HepG2 (cell line): ENCODE results near the gene NR3C2. TPM values are rescaled to one million over a fixed set of nuclear protein-coding genes. Genes with fewer than 3 reads are reported as not detected.

Experiments used
- ATAC-seq: fragments of 200-7000 bp; cut with Tn5 transposase; 3 replicates; pipeline ENCODE4 v1.9.1; 2020; ENCODE audit warnings: mild to moderate bottlenecking, moderate library complexity
- BruUV-seq: library from RNA; stranded (reverse); fragments of 400-500 nt; replicated peaks from 2 replicates; lab custom pipeline; 2021; lab: Mats Ljungman, UMichigan
- CTCF ChIA-PET: fragments of 300-600 bp; formaldehyde crosslinking; extraction: SDS; loops from one replicate; lab custom pipeline; 2021; ENCODE audit warnings: low total read pairs, inconsistent platforms, low intra/inter-chr PET ratio; lab: Yijun Ruan, JAX
- POLR2A ChIA-PET: fragments of 350-600 bp; sonication (Branson Sonifier 250); formaldehyde crosslinking; loops from one replicate; lab custom pipeline; 2020; ENCODE audit warnings: antibody characterized with exemption, inconsistent platforms; lab: Yijun Ruan, JAX
- DNase-seq: peaks from one replicate; pipeline ENCODE4 v3.0.0-alpha.2; 2015; ENCODE audit warnings: low spot score
- FAIRE-seq: peaks from 3 replicates; lab custom pipeline; 2011; peaks lifted over from hg19 to GRCh38; lab: Jason Lieb, UNC
- H2AFZ ChIP-seq: one replicate; pipeline ENCODE4 v1.6.1; 2011; ENCODE audit warnings: low read length, inconsistent platforms
- H3K27ac ChIP-seq: fragments of 300-600 bp; 3 replicates; pipeline ENCODE4 v1.8.0; 2011; ENCODE audit warnings: mixed run types, mild to moderate bottlenecking, mixed read lengths, low read length, inconsistent platforms; ENCODE audit not compliant: insufficient read depth; ENCODE audit errors: extremely low read length
- H3K27me3 ChIP-seq, 2 experiments: fragments of 200-600 bp in 1 of 2; 2 replicates in 1 of 2; 3 replicates in 1 of 2; pipeline versions ENCODE4 v1.6.0 to v1.8.0; 2011; ENCODE audit warnings: low read length in 2 of 2, mild to moderate bottlenecking in 2 of 2, moderate library complexity in 2 of 2, inconsistent platforms in 1 of 2; ENCODE audit not compliant: insufficient read depth in 2 of 2, control insufficient read depth in 1 of 2
- H3K36me3 ChIP-seq, 2 experiments: fragments of 200-600 bp in 1 of 2; replicated peaks in 1 of 2; 2 replicates in 1 of 2; 3 replicates in 1 of 2; pipeline versions ENCODE4 v1.5.1 to v1.8.0; 2011; ENCODE audit warnings: low read length in 2 of 2, inconsistent platforms in 1 of 2; ENCODE audit not compliant: insufficient read depth in 2 of 2, control insufficient read depth in 1 of 2
- H3K4me1 ChIP-seq: 2 replicates; pipeline ENCODE4 v1.5.1; 2012; ENCODE audit warnings: low read length, inconsistent platforms; ENCODE audit not compliant: insufficient read depth
- H3K4me2 ChIP-seq: 2 replicates; pipeline ENCODE4 v1.6.0; 2011; ENCODE audit warnings: low read depth, low read length, inconsistent platforms
- H3K4me3 ChIP-seq, 3 experiments: fragments of 200-600 bp in 1 of 3; sonication (generic), shearing (Covaris generic) in 1 of 3; replicated peaks in 1 of 3; 2 replicates each; pipeline ENCODE4 v1.5.1; 2011 to 2016; ENCODE audit warnings: low read length in 3 of 3, inconsistent platforms in 2 of 3, low read depth in 2 of 3, mild to moderate bottlenecking in 2 of 3, control low read depth in 1 of 3, mixed read lengths in 1 of 3; ENCODE audit not compliant: insufficient read depth in 1 of 3
- H3K79me2 ChIP-seq: one replicate; pipeline ENCODE4 v1.6.1; 2011; ENCODE audit warnings: low read length, inconsistent platforms; ENCODE audit not compliant: insufficient read depth
- H3K9ac ChIP-seq: 2 replicates; pipeline ENCODE4 v1.6.0; 2011; ENCODE audit warnings: mild to moderate bottlenecking, low read depth, low read length, inconsistent platforms; ENCODE audit not compliant: insufficient read depth
- H3K9me3 ChIP-seq: 2 replicates; pipeline ENCODE4 v1.5.1; 2012; ENCODE audit warnings: mild to moderate bottlenecking, low read length
- H4K20me1 ChIP-seq: 2 replicates; pipeline ENCODE4 v1.6.0; 2011; ENCODE audit warnings: inconsistent platforms, mild to moderate bottlenecking, low read length, moderate library complexity; ENCODE audit not compliant: insufficient read depth
- ATAD3A ChIP-seq: sonication (generic); formaldehyde crosslinking; IDR thresholded peaks from 2 replicates; pipeline ENCODE4 v1.4.0; 2020; ENCODE audit warnings: missing genetic modification reagents
- KDM5A ChIP-seq: fragments of 200-600 bp; sonication (generic); IDR thresholded peaks from 2 replicates; pipeline ENCODE4 v1.7.0; 2018; ENCODE audit warnings: antibody characterized with exemption, mild to moderate bottlenecking, low read length, borderline replicate concordance
- MAZ ChIP-seq, 2 experiments: sonication (generic) in 1 of 2; formaldehyde crosslinking in 1 of 2; IDR thresholded peaks; 2 replicates each; pipeline versions ENCODE4 v1.5.0 to v1.6.1; 2012 to 2020; ENCODE audit warnings: low read depth in 2 of 2, mild to moderate bottlenecking in 2 of 2, borderline replicate concordance in 1 of 2, improper control_type of control experiment in 1 of 2, low read length in 1 of 2, missing genetic modification reagents in 1 of 2, moderate library complexity in 1 of 2
- NFYC ChIP-seq: IDR thresholded peaks from 2 replicates; pipeline ENCODE4 v1.6.1; 2016; ENCODE audit warnings: missing genetic modification reagents, missing compliant biosample characterization
- PHF8 ChIP-seq: sonication (generic); formaldehyde crosslinking; IDR thresholded peaks from 2 replicates; pipeline ENCODE4 v1.5.0; 2020; ENCODE audit warnings: missing genetic modification reagents
- SNAI1 ChIP-seq: sonication (generic); formaldehyde crosslinking; IDR thresholded peaks from 2 replicates; pipeline ENCODE4 v1.5.0; 2020; ENCODE audit warnings: mild to moderate bottlenecking, missing genetic modification reagents, borderline replicate concordance
- TBP ChIP-seq: sonication (generic); formaldehyde crosslinking; IDR thresholded peaks from 2 replicates; pipeline ENCODE4 v1.5.0; 2020; ENCODE audit warnings: missing genetic modification reagents
- TGIF2 ChIP-seq: IDR thresholded peaks from 2 replicates; pipeline ENCODE4 v1.6.1; 2016; ENCODE audit warnings: control low read depth, missing compliant biosample characterization
- TOPORS ChIP-seq: sonication (generic); formaldehyde crosslinking; IDR thresholded peaks from 2 replicates; pipeline ENCODE4 v1.8.0; 2023; ENCODE audit warnings: mild to moderate bottlenecking, missing genetic modification reagents
- ZNF234 ChIP-seq: sonication (generic); formaldehyde crosslinking; conservative IDR thresholded peaks from 2 replicates; pipeline ENCODE4 v1.5.1; 2020; ENCODE audit warnings: mild to moderate bottlenecking, missing genetic modification reagents
- ZNF567 ChIP-seq: sonication (generic); formaldehyde crosslinking; IDR thresholded peaks from 2 replicates; pipeline ENCODE4 v1.8.1; 2023; ENCODE audit warnings: mild to moderate bottlenecking, missing genetic modification reagents, borderline replicate concordance
- ZNF670 ChIP-seq: sonication (generic); formaldehyde crosslinking; IDR thresholded peaks from 2 replicates; pipeline ENCODE4 v1.8.0; 2022; ENCODE audit warnings: mild to moderate bottlenecking, missing genetic modification reagents, borderline replicate concordance
- whole genome bisulfite sequencing: methylation state at CpG from one replicate; pipeline ENCODE4 v1.1.6; 2017; ENCODE audit warnings: low lambda C conversion rate; 5-methylcytosine and 5-hydroxymethylcytosine counted together
- in situ Hi-C: cut with HindIII; loops from 2 replicates; pipeline ENCODE4 v1.10.0; 2017; ENCODE audit warnings: low pct_unique_long_range_greater_than_20kb; ENCODE audit not compliant: extremely low pct_ligation_motif_present
- intact Hi-C: fragments of 100-400 bp; cut with micrococcal nuclease; formaldehyde crosslinking; loops from one replicate; pipeline ENCODE4 v1.10.0; 2022; ENCODE audit not compliant: unreplicated experiment
- polyA plus RNA-seq, 8 experiments: library from polyadenylated mRNA; depleted of rRNA in 3 of 8; stranded (reverse) in 7 of 8; unstranded in 1 of 8; fragments of >200 nt; fragmentation: Illumina TruSeq in 4 of 8; extraction: Trizol in 4 of 8; gene quantifications; 2 replicates each; pipeline versions ENCODE4 v1.2.1 to v1.2.3, GENCODE V29; 2011 to 2016; ENCODE audit warnings: low read depth in 4 of 8, missing spikeins in 1 of 8, mixed read lengths in 1 of 8; ENCODE audit not compliant: insufficient read depth in 1 of 8
- total RNA-seq, 5 experiments: library from RNA; depleted of rRNA; stranded (reverse); fragments of >200 nt; fragmentation: Illumina TruSeq; extraction: Trizol; gene quantifications; 2 replicates each; pipeline ENCODE4 v1.2.3, GENCODE V29; 2016; ENCODE audit warnings: low read depth in 1 of 5
- TF ChIP-seq, protein P1 (sequence below), 2 experiments: IDR thresholded peaks; 2 replicates each; pipeline ENCODE4 v1.6.1; 2011 to 2012; ENCODE audit warnings: low read length in 2 of 2, borderline replicate concordance in 1 of 2, low read depth in 1 of 2, mild to moderate bottlenecking in 1 of 2, moderate library complexity in 1 of 2
- TF ChIP-seq, protein P2 (sequence below): sonication (generic); formaldehyde crosslinking; IDR thresholded peaks from 2 replicates; pipeline ENCODE4 v1.8.0; 2022; ENCODE audit warnings: mild to moderate bottlenecking, missing genetic modification reagents; ENCODE audit not compliant: insufficient replicate concordance

NR3C2 gene
- total and polyA plus RNA-seq, 2 of the 13 experiments (the other 11 are each of a cell fraction or from before 2014, with no cell fraction given), result 0.26 to 0.46 TPM

DNA sequence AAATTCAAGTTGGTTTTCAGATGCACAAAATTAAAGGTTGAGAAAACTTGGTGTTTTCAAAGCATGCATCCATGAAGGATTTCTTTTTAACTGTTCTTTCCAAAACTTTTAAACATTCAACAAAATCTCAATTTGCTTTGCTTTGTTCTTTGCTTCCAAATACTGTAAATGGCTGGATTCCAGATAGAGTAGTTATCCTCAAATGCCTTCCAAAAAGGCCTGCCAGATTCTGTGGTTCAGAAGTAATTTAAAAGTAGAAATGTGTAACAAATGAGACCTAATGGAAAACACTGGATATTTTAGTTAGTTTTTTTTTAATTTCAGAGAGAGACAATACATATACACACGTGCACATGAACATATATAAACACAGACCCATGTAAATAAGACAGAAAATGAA, 97.3 kb downstream of the NR3C2 start:
- Histone ChIP-seq H3K9me3 (no peaks in the 10 kb centered on the region), H3K4me3 (no peak overlapping the region), H3K27ac (no peak overlapping the region), H2AFZ (no peak overlapping the region), H3K36me3 (no peaks in the 10 kb centered on the region), H3K79me2 (no peaks in the 10 kb centered on the region), H3K9ac (no peak overlapping the region), H3K4me1 (no peaks in the 10 kb centered on the region), H3K4me2 (no peak overlapping the region), H3K27me3 (no peaks in the 10 kb centered on the region; a peak in 1 of 5 replicates), H4K20me1 (no peaks in the 10 kb centered on the region)
- BruUV-seq, result no TSS peak
- TF ChIP-seq ZNF234 (CRISPR knock-in tag), result no peak
- TF ChIP-seq TOPORS (CRISPR knock-in tag), result no peak
- no peak for TF ChIP-seq ATAD3A (CRISPR knock-in tag)
- no peak for TF ChIP-seq TGIF2
- no peak for TF ChIP-seq NFYC (CRISPR knock-in tag)
- no peak for TF ChIP-seq KDM5A
- TF ChIP-seq MAZ (IDR thresholded peaks at IDR 0.05; ENCODE audit: borderline replicate concordance, low read depth, low read length), result no peak
- TF ChIP-seq MAZ (CRISPR knock-in tag; IDR thresholded peaks at IDR 0.05; ENCODE audit: low read depth), result no peak
- no peak for DNase-seq
- FAIRE-seq, result no peak
- intact Hi-C loops (no loop called here), in situ Hi-C loops (no loop called here)
- ChIA-PET CTCF (no interaction called here), POLR2A (no interaction called here)
- 0% methylated on average over 1 of the region's 1 CpG for WGBS
- no peak for ATAC-seq

DNA sequence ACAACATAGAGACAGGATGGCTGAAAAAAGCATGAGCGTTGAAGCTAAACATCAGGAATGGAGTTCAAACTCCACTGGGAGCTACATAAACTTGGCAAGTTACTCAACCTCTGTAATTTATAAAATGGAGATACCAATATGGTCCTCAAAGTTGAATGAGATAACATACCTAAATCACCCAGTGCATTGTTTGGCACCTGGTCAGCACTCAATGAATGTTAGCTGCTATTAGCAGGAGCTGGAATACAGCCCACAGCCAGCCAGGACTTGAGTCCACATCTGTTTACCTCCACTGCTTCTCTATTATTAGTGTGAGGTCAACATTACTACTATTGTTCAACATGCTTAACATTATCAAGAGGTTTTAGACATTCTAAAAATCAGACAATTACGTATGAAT, 97.9 kb downstream of the NR3C2 start:
- POLR2A ChIA-PET, result no interaction called here
- CTCF ChIA-PET, result no interaction called here
- Histone ChIP-seq H3K4me2 (no peak overlapping the region), H2AFZ (no peak overlapping the region), H3K9me3 (no peaks in the 10 kb centered on the region), H3K79me2 (no peaks in the 10 kb centered on the region), H3K36me3 (no peaks in the 10 kb centered on the region), H3K27ac (no peak overlapping the region), H4K20me1 (no peaks in the 10 kb centered on the region), H3K4me1 (no peaks in the 10 kb centered on the region), H3K9ac (no peak overlapping the region), H3K27me3 (no peaks in the 10 kb centered on the region; a peak in 1 of 5 replicates), H3K4me3 (no peak overlapping the region)
- DNase-seq (no peak), ATAC-seq (no peak), FAIRE-seq (no peak)
- intact Hi-C loops (no loop called here), in situ Hi-C loops (no loop called here)
- WGBS, result 5% methylated on average over 2 of the region's 2 CpGs
- BruUV-seq, result no TSS peak
- TF ChIP-seq TBP (no peak), PHF8 (no peak), SNAI1 (no peak), ZNF567 (no peak), ZNF670 (no peak)
- TF ChIP-seq, protein P1, sequence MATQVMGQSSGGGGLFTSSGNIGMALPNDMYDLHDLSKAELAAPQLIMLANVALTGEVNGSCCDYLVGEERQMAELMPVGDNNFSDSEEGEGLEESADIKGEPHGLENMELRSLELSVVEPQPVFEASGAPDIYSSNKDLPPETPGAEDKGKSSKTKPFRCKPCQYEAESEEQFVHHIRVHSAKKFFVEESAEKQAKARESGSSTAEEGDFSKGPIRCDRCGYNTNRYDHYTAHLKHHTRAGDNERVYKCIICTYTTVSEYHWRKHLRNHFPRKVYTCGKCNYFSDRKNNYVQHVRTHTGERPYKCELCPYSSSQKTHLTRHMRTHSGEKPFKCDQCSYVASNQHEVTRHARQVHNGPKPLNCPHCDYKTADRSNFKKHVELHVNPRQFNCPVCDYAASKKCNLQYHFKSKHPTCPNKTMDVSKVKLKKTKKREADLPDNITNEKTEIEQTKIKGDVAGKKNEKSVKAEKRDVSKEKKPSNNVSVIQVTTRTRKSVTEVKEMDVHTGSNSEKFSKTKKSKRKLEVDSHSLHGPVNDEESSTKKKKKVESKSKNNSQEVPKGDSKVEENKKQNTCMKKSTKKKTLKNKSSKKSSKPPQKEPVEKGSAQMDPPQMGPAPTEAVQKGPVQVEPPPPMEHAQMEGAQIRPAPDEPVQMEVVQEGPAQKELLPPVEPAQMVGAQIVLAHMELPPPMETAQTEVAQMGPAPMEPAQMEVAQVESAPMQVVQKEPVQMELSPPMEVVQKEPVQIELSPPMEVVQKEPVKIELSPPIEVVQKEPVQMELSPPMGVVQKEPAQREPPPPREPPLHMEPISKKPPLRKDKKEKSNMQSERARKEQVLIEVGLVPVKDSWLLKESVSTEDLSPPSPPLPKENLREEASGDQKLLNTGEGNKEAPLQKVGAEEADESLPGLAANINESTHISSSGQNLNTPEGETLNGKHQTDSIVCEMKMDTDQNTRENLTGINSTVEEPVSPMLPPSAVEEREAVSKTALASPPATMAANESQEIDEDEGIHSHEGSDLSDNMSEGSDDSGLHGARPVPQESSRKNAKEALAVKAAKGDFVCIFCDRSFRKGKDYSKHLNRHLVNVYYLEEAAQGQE (IDR thresholded peaks at IDR 0.05; ENCODE audit: borderline replicate concordance in 1 of 2, low read depth in 1 of 2, low read length in 2 of 2), result no peak
- TF ChIP-seq, protein P2, sequence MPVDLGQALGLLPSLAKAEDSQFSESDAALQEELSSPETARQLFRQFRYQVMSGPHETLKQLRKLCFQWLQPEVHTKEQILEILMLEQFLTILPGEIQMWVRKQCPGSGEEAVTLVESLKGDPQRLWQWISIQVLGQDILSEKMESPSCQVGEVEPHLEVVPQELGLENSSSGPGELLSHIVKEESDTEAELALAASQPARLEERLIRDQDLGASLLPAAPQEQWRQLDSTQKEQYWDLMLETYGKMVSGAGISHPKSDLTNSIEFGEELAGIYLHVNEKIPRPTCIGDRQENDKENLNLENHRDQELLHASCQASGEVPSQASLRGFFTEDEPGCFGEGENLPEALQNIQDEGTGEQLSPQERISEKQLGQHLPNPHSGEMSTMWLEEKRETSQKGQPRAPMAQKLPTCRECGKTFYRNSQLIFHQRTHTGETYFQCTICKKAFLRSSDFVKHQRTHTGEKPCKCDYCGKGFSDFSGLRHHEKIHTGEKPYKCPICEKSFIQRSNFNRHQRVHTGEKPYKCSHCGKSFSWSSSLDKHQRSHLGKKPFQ (CRISPR knock-in tag), result no peak
